Breast epithelium (tissue), 3 donors: ENCODE results near the gene DSG1.

Experiments used
- POLR2AphosphoS5 ChIP-seq, 3 donors: sonication (generic); formaldehyde crosslinking; IDR thresholded peaks; one replicate each; pipeline ENCODE4 v1.6.1; 2017; ENCODE audit warnings: antibody characterized with exemption in 3 of 3
- TF ChIP-seq, protein P1 (sequence below), 3 donors: fragments of 450-650 bp; IDR thresholded peaks; one replicate each; pipeline ENCODE4 v1.5.1; 2016 to 2017; ENCODE audit warnings: antibody characterized with exemption in 3 of 3, mild to moderate bottlenecking in 3 of 3, moderate library complexity in 3 of 3

DNA sequence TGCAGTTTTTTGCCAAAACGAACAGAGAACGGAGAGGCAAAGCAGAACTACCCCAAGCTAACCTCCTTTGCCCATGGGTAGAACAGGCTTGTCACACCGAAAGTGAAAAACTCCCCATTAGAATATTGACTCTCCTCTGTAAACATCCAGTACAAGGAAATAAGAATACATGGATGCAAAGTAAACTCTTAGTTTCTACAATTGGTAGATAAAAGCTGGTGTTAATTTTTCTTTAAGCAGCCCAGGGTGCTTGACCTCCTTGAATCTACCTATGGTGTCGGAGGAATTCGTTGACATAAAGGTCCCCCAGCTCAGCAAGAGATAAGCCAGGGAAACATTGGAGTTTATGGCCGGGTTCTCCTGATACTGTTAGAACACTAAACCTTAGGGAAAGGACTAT, 48.4 kb upstream of the DSG1 start:
- TF ChIP-seq, protein P1, sequence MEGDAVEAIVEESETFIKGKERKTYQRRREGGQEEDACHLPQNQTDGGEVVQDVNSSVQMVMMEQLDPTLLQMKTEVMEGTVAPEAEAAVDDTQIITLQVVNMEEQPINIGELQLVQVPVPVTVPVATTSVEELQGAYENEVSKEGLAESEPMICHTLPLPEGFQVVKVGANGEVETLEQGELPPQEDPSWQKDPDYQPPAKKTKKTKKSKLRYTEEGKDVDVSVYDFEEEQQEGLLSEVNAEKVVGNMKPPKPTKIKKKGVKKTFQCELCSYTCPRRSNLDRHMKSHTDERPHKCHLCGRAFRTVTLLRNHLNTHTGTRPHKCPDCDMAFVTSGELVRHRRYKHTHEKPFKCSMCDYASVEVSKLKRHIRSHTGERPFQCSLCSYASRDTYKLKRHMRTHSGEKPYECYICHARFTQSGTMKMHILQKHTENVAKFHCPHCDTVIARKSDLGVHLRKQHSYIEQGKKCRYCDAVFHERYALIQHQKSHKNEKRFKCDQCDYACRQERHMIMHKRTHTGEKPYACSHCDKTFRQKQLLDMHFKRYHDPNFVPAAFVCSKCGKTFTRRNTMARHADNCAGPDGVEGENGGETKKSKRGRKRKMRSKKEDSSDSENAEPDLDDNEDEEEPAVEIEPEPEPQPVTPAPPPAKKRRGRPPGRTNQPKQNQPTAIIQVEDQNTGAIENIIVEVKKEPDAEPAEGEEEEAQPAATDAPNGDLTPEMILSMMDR (IDR thresholded peaks at IDR 0.05): no peak
- no peak for TF ChIP-seq POLR2AphosphoS5 (IDR thresholded peaks at IDR 0.05)
